Measurements from ENCODE around the gene TMCO5A.

TMCO5A gene

GRCh38 chr15:37929238-37929637 is 5.2 kb upstream of the TMCO5A start:
- no peak for DNase-seq (ENCODE audit: low read depth in 1 of 2, low spot score in 1 of 2)
- H3K27me3 ChIP-seq (ENCODE audit: insufficient read depth, poor library complexity, severe bottlenecking) = no peaks in the 10 kb centered on the region
- H3K27ac ChIP-seq (replicated peaks) = no peak overlapping the region
- no peak for TF ChIP-seq SPI1 (IDR thresholded peaks at IDR 0.05; ENCODE audit: borderline replicate concordance, low read depth)
- TF ChIP-seq, protein P1, sequence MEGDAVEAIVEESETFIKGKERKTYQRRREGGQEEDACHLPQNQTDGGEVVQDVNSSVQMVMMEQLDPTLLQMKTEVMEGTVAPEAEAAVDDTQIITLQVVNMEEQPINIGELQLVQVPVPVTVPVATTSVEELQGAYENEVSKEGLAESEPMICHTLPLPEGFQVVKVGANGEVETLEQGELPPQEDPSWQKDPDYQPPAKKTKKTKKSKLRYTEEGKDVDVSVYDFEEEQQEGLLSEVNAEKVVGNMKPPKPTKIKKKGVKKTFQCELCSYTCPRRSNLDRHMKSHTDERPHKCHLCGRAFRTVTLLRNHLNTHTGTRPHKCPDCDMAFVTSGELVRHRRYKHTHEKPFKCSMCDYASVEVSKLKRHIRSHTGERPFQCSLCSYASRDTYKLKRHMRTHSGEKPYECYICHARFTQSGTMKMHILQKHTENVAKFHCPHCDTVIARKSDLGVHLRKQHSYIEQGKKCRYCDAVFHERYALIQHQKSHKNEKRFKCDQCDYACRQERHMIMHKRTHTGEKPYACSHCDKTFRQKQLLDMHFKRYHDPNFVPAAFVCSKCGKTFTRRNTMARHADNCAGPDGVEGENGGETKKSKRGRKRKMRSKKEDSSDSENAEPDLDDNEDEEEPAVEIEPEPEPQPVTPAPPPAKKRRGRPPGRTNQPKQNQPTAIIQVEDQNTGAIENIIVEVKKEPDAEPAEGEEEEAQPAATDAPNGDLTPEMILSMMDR (IDR thresholded peaks at IDR 0.05; ENCODE audit: insufficient read depth, low read length) = no peak
- TF ChIP-seq GABPA (IDR thresholded peaks at IDR 0.05; ENCODE audit: low read depth) = no peak
- TF ChIP-seq, protein P2, sequence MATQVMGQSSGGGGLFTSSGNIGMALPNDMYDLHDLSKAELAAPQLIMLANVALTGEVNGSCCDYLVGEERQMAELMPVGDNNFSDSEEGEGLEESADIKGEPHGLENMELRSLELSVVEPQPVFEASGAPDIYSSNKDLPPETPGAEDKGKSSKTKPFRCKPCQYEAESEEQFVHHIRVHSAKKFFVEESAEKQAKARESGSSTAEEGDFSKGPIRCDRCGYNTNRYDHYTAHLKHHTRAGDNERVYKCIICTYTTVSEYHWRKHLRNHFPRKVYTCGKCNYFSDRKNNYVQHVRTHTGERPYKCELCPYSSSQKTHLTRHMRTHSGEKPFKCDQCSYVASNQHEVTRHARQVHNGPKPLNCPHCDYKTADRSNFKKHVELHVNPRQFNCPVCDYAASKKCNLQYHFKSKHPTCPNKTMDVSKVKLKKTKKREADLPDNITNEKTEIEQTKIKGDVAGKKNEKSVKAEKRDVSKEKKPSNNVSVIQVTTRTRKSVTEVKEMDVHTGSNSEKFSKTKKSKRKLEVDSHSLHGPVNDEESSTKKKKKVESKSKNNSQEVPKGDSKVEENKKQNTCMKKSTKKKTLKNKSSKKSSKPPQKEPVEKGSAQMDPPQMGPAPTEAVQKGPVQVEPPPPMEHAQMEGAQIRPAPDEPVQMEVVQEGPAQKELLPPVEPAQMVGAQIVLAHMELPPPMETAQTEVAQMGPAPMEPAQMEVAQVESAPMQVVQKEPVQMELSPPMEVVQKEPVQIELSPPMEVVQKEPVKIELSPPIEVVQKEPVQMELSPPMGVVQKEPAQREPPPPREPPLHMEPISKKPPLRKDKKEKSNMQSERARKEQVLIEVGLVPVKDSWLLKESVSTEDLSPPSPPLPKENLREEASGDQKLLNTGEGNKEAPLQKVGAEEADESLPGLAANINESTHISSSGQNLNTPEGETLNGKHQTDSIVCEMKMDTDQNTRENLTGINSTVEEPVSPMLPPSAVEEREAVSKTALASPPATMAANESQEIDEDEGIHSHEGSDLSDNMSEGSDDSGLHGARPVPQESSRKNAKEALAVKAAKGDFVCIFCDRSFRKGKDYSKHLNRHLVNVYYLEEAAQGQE (IDR thresholded peaks at IDR 0.05; ENCODE audit: insufficient replicate concordance, low read depth) = no peak
- no peak for TF ChIP-seq POLR2AphosphoS5 (IDR thresholded peaks at IDR 0.05; ENCODE audit: low read depth)
- no peak overlapping the region for H3K4me3 ChIP-seq (replicated peaks; ENCODE audit: insufficient read depth, low read length)

GRCh38 chr15:37931321-37931720 is 3.1 kb upstream of the TMCO5A start:
- TF ChIP-seq SPI1 (IDR thresholded peaks at IDR 0.05; ENCODE audit: borderline replicate concordance, low read depth) = no peak
- TF ChIP-seq GABPA (IDR thresholded peaks at IDR 0.05; ENCODE audit: low read depth) = no peak
- TF ChIP-seq POLR2AphosphoS5 (IDR thresholded peaks at IDR 0.05; ENCODE audit: low read depth) = no peak
- TF ChIP-seq, protein P1 (IDR thresholded peaks at IDR 0.05; ENCODE audit: insufficient read depth, low read length) = no peak
- TF ChIP-seq, protein P2 (IDR thresholded peaks at IDR 0.05; ENCODE audit: insufficient replicate concordance, low read depth) = no peak
- H3K4me3 ChIP-seq (replicated peaks; ENCODE audit: insufficient read depth, low read length) = no peak overlapping the region
- H3K27ac ChIP-seq (replicated peaks) = no peak overlapping the region
- H3K27me3 ChIP-seq (ENCODE audit: insufficient read depth, poor library complexity, severe bottlenecking) = no peaks in the 10 kb centered on the region
- DNase-seq (ENCODE audit: low read depth in 1 of 2, low spot score in 1 of 2) = no peak

DNA sequence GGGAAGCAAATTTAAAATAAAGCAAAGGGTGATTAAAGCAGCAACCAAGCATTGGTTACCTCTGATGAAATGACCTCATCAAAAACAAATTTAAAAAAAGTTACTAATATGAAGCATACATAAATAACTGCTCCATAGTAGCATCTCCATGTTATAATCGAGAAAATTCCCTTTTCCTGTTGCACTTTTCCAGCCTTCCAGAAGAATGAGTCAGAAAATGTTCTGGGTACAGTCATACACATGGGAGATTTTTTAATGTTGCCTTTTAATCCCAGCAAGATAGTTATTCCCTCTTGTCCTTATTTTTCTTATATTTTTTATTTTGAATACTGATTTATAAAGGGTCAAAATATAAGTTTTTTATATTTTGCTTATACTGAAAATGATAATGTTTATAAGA is 2.6 kb upstream of the TMCO5A start:
- DNase-seq (ENCODE audit: low read depth in 1 of 2, low spot score in 1 of 2) = no peak
- no peaks in the 10 kb centered on the region for H3K27me3 ChIP-seq (ENCODE audit: insufficient read depth, poor library complexity, severe bottlenecking)
- H3K4me3 ChIP-seq (replicated peaks; ENCODE audit: insufficient read depth, low read length) = no peak overlapping the region
- TF ChIP-seq GABPA (IDR thresholded peaks at IDR 0.05; ENCODE audit: low read depth) = no peak
- no peak overlapping the region for H3K27ac ChIP-seq (replicated peaks)

GRCh38 chr15:37932549-37932948 is 1.9 kb upstream of the TMCO5A start:
- Histone ChIP-seq H3K4me3 (replicated peaks; ENCODE audit: insufficient read depth, low read length) (no peak overlapping the region), H3K27ac (replicated peaks) (no peak overlapping the region), H3K27me3 (ENCODE audit: insufficient read depth, poor library complexity, severe bottlenecking) (no peaks in the 10 kb centered on the region)
- TF ChIP-seq GABPA (IDR thresholded peaks at IDR 0.05; ENCODE audit: low read depth) (no peak), POLR2AphosphoS5 (IDR thresholded peaks at IDR 0.05; ENCODE audit: low read depth) (no peak), SPI1 (IDR thresholded peaks at IDR 0.05; ENCODE audit: borderline replicate concordance, low read depth) (no peak)
- TF ChIP-seq, protein P1 (IDR thresholded peaks at IDR 0.05; ENCODE audit: insufficient read depth, low read length) = no peak
- TF ChIP-seq, protein P2 (IDR thresholded peaks at IDR 0.05; ENCODE audit: insufficient replicate concordance, low read depth) = no peak
- no peak for DNase-seq (ENCODE audit: low read depth in 1 of 2, low spot score in 1 of 2)
